Ecto neural progenitor cell (in vitro differentiated cells): ENCODE results near the gene GALNT18.

Experiments
- DNase-seq: peaks from one replicate; pipeline ENCODE4 v3.0.0-alpha.2; 2018; ENCODE audit warnings: low spot score

GALNT18 gene

GRCh38 chr11:11587122-11587521, 34.7 kb downstream of the GALNT18 start:
- peak; percentile 18 for DNase-seq

- DNase-seq, result peak; percentile 6
Observed at GRCh38 chr11:11586465-11586864, 35.3 kb downstream of the GALNT18 start.

DNA sequence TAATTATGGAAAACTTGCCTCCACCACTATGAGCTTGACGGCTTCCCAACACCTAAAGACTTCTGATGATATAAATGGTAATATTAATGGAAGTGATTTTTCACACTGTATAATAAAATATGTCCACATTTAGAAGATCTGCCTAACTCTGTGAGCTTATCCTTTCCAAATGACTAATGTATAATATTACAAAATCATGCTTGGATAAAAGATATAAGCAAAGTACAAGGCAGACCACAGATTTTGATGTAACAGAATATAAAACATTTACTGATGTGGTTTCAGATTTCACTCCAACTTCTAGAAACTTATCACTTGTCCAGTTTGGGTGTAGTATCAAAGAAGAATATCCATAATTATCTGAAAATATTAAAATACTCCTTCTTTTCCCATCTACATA, 36.9 kb downstream of the GALNT18 start:
- no peak for DNase-seq

- DNase-seq, result peak; percentile 6
Observed at GRCh38 chr11:11584530-11584810, 37.3 kb downstream of the GALNT18 start.

DNA sequence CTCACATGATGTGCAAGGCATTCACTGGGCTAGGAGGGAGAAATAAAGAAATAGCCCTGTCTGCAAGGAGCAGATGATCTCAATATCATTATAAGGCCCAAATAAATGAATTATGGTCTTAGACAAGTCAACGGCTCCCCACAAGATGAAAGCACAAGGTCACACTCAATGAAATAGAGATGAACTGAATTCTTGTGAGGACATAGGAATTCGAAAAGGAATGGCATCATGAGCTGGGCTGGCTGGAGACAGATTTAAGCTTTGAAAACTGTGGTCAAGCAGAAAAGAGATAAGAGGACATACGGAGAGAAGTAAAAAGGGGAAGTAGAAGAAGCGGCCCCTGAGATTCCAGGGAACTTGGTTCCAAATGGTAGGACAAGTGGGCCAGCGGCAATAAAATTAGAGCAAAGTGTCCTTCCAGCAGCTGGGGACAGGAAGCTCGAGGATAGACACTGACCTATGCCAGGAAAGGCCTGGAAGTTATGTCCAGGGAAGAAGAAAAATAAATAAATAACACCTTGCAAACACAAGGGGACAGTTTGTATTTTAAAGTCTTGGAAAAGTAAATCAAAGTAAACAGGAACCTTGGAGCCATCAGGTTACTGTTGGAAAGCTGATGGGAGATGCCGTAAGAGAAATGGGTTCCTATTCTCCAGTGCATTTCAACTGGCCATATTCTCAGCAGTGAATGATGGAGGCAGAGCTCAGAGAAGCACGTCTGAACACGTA, 37.8 kb downstream of the GALNT18 start:
- DNase-seq, result peak; percentile 11

GRCh38 chr11:11582011-11582701, 39.6 kb downstream of the GALNT18 start:
- peak; percentile 47 for DNase-seq

DNA sequence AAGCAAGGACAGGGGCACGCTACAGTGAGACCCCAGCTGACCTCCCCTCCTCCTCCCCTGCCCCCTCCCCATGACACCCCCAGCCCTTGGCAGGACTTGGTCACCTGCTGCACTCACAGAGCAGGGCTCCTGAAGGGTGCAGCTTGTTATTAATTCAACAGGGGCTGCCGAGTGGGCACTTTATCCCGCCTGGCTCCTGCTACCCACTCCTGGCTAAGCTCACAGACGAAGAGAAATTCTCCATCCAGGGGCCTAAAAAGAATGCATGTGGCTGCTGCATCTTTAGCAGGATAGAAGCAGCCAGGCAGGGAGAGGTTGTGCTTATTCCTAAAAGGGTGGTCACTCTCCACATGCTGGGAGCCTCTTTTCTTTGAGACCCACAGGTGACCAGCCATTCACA, 40.3 kb downstream of the GALNT18 start:
- peak; percentile 32 for DNase-seq

DNA sequence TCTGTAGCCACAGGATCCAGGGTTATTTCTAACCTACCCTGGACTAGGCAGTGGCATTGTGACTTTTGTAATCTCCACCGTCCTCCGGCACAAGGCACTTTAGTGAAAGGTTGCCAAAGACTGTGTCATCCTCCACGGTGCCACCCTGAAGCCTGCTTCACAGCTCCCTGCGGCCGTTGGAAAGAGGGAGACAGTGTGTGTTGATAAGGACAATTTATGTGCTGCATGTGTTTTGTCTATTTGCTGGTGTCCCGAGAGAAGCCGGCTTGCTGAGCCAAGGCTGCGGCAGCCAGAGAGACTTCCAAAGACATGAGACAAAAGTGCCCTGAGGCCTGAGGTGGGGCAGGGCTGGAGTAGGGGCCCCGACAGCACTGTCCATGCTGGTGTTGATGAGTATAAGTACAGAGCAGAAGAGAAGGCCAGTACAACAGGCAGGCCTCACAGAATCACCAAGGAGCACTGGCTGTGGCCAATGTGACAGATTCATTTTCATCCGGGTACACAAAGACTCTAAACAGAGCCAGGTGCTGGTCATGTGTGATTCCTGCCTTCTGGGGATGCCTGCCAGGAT, 40.9 kb downstream of the GALNT18 start:
- DNase-seq, result peak; percentile 41

GRCh38 chr11:11580012-11580411, 41.8 kb downstream of the GALNT18 start:
- DNase-seq, result peak; percentile 22

GRCh38 chr11:11579012-11579988, 42.5 kb downstream of the GALNT18 start:
- DNase-seq, result peak; percentile 33

GRCh38 chr11:11577932-11578911, 43.6 kb downstream of the GALNT18 start:
- peak; percentile 37 for DNase-seq

- peak; percentile 36 for DNase-seq
Observed at GRCh38 chr11:11577251-11577855, 44.5 kb downstream of the GALNT18 start.

DNA sequence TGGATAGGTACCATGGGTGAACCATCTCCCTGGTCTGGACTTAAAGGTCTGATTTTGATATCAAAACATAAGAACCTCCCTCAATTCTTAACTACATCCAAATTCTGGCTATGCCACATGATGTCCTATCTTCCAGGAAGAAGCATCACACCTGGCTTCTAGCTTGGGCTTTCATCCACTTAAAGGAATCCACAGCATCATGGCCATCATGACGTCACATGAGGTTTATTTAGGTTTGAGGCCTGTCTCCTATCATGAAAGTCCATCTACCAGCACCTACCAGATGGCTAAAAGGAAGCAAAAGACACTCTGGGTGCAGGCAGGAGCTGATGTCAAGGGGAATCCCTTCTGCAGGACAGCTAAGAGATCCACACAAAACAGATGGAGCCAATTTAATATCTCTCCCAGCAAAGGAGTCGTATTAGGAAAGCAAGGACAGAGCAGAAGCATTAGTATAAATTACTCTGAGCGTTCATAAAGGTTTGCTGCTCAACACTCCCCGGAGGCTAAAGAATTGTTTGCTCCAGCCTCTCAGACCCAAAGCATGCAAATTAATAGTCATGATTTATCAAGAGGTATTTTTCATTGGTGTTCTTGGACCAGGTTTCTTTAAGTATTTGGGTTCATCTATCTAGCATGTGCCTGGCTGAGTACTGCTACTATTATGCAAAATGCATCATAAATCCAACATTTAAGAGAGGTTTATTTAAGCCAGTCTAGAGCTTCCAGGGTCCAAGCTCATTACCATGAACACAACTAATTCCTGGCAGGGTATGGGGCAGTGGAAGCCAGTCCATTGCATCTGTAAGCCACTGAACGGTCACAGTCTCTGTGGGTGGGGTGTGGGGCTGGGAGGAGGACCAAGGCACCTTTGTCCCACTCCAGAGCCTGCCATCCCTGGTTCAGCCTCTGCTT, 47.2 kb downstream of the GALNT18 start:
- peak; percentile 3 for DNase-seq

GRCh38 chr11:11572386-11572785, 49.4 kb downstream of the GALNT18 start:
- DNase-seq, result no peak

GRCh38 chr11:11571893-11572292, 49.9 kb downstream of the GALNT18 start:
- no peak for DNase-seq

GRCh38 chr11:11570823-11571222, 51.0 kb downstream of the GALNT18 start:
- DNase-seq, result no peak

- no peak for DNase-seq
Observed at GRCh38 chr11:11569936-11570491, 51.8 kb downstream of the GALNT18 start.

GRCh38 chr11:11568651-11569229, 53.1 kb downstream of the GALNT18 start:
- no peak for DNase-seq
